Measurements from ENCODE around the gene KATNAL1. TPM values are rescaled to one million over a fixed set of nuclear protein-coding genes. Genes with fewer than 3 reads are reported as not detected.

Gene KATNAL1
- total and polyA plus RNA-seq, 2 of the 4 experiments (the other 2 are of a cell fraction), result 6.9 to 16.8 TPM

GRCh38 chr13:30340331-30341250 lies 33.2 kb upstream of the KATNAL1 start (continued):
- no peak for TF ChIP-seq RAD21 (IDR thresholded peaks at IDR 0.05; ENCODE audit: low read length)
- TF ChIP-seq RCOR1 (IDR thresholded peaks at IDR 0.05; ENCODE audit: insufficient replicate concordance, low read length), result no peak
- TF ChIP-seq SMC3 (IDR thresholded peaks at IDR 0.05; ENCODE audit: low read depth, low read length), result no peak

- Histone ChIP-seq H3K36me3 (ENCODE audit: control insufficient read depth, insufficient read depth, low read length) (no peaks in the 10 kb centered on the region), H3K4me1 (ENCODE audit: control insufficient read depth, insufficient read depth, low read length) (peaks cover 30% of the 10 kb centered on the region), H3K56ac (ENCODE audit: extremely low read depth, insufficient read depth, low read length) (peak overlapping the region; percentile 92; the same call in 1 of the 2 replicates), H2BK5ac (ENCODE audit: low read depth, low read length, poor library complexity, severe bottlenecking) (peak overlapping the region; percentile 88), H3K14ac (replicated peaks; ENCODE audit: low read depth, low read length) (peak overlapping the region; percentile 80), H4K20me1 (ENCODE audit: insufficient read depth, low read length) (peaks cover 3% of the 10 kb centered on the region; the same call in 1 of the 2 replicates), H3K27me3 (ENCODE audit: control insufficient read depth, insufficient read depth, low read length) (no peaks in the 10 kb centered on the region), H2BK15ac (ENCODE audit: low read depth, low read length) (peak overlapping the region; percentile 93; the same call in 2 of the 3 replicates), H3K9me1 (ENCODE audit: insufficient read depth, low read length) (peaks cover 24% of the 10 kb centered on the region), H3K18ac (ENCODE audit: low read depth, low read length) (peak overlapping the region; percentile 75), H3K9me3 (ENCODE audit: control insufficient read depth, insufficient read depth, low read length) (no peaks in the 10 kb centered on the region), H4K91ac (ENCODE audit: insufficient read depth, low read depth, low read length) (peak overlapping the region; percentile 95), H3K4ac (ENCODE audit: low read depth, low read length) (peak overlapping the region; percentile 91), H3K27ac (ENCODE audit: insufficient read depth, low read length) (peak overlapping the region; percentile 96; the same call in 1 of the 2 replicates), H2BK20ac (ENCODE audit: low read depth, low read length) (peak overlapping the region; percentile 89), H3K4me3 (ENCODE audit: insufficient read depth, low read depth, low read length) (no peak overlapping the region), H3K79me1 (ENCODE audit: low read depth in 1 of 2, low read length in 2 of 2) (peaks cover 0 to 12% of the 10 kb centered on the region in 2 experiments; a peak in 2 of 4 replicates), H3K9ac (ENCODE audit: low read depth, low read length) (no peak overlapping the region; the same call in 1 of the 2 replicates), H2AFZ (replicated peaks; ENCODE audit: low read length, poor library complexity) (peak overlapping the region; percentile 45), H2AK9ac (replicated peaks; ENCODE audit: low read depth, low read length, poor library complexity) (no peak overlapping the region), H2BK120ac (ENCODE audit: low read depth, low read length) (peak overlapping the region; percentile 97), H2AK5ac (ENCODE audit: low read depth, low read length) (peak overlapping the region; percentile 95), H4K5ac (ENCODE audit: low read depth, low read length) (peak overlapping the region; percentile 54), H3K23ac (ENCODE audit: low read depth, low read length) (peak overlapping the region; percentile 33), H4K8ac (ENCODE audit: low read depth in 2 of 2, low read length in 2 of 2) (peak overlapping the region; percentile 78 to 81; a peak in 3 of 4 replicates), H3K4me2 (ENCODE audit: low read depth, low read length) (no peak overlapping the region)
- CTCF ChIA-PET, result interaction anchor here (1.9 kb wide), 1 partner anchor 207 kb away, joined by 9 read pairs; no protein-coding TSS in a partner anchor
- DNase-seq (no peak), ATAC-seq (ENCODE audit: low read depth) (no peak)
- intact Hi-C loops (cut with micrococcal nuclease), result loop anchor here (1.0 to 5.0 kb wide), 3 partner anchors 47 to 277 kb away; partner anchors contain the start of gene USPL1
- POLR2A ChIA-PET (ENCODE audit: unreplicated experiment), result no interaction called here
- BruUV-seq (replicated peaks), result no TSS peak
- 77% methylated on average over 5 of the region's 12 CpGs; no CpG with 5 or more reads in 1 of the 2 experiments for WGBS, 2 experiments (ENCODE audit: extremely low coverage in 2 of 2, insufficient read length in 1 of 2)
- TF ChIP-seq MAFK (IDR thresholded peaks at IDR 0.05; ENCODE audit: low read depth, low read length) (no peak), BHLHE40 (IDR thresholded peaks at IDR 0.05; ENCODE audit: low read depth, low read length) (no peak), FOS (IDR thresholded peaks at IDR 0.05; ENCODE audit: low read depth, low read length) (no peak), SMC3 (IDR thresholded peaks at IDR 0.05; ENCODE audit: low read depth, low read length) (no peak), NFE2L2 (IDR thresholded peaks at IDR 0.05; ENCODE audit: low read depth, low read length) (no peak), RCOR1 (IDR thresholded peaks at IDR 0.05; ENCODE audit: insufficient replicate concordance, low read length) (no peak), CEBPB (IDR thresholded peaks at IDR 0.05; ENCODE audit: low read depth, low read length) (no peak)
- in situ Hi-C loops (cut with MboI; ENCODE audit: low sequenced_read_pairs), result no loop called here
- dilution Hi-C loops (cut with HindIII; ENCODE audit: low sequenced_read_pairs, unreplicated experiment), result no loop called here
Observed at GRCh38 chr13:30339738-30340330, 32.5 kb upstream of the KATNAL1 start.

All from IMR-90 (cell line).